Ureter (tissue), 1 donor: Measurements from ENCODE around the gene ARMC9. TPM values are rescaled to one million over a fixed set of nuclear protein-coding genes. Genes with fewer than 3 reads are reported as not detected.

ENCODE experiments used
- DNase-seq: peaks from one replicate; pipeline ENCODE4 v3.0.0-alpha.2; 2020; ENCODE audit warnings: low spot score
- total RNA-seq: library from RNA; stranded (reverse); gene quantifications from one replicate; pipeline ENCODE4 v1.2.4, GENCODE V29; 2023
- donor health status: DM: yes; HTN: yes; CAD: no.

The ARMC9 gene
- total RNA-seq, 1 donor from 2014 or later, result 16.0 TPM

- DNase-seq, result no peak
These were observed 216.6 kb downstream of the ARMC9 start for GRCh38 chr2:231415029-231415428.

DNA sequence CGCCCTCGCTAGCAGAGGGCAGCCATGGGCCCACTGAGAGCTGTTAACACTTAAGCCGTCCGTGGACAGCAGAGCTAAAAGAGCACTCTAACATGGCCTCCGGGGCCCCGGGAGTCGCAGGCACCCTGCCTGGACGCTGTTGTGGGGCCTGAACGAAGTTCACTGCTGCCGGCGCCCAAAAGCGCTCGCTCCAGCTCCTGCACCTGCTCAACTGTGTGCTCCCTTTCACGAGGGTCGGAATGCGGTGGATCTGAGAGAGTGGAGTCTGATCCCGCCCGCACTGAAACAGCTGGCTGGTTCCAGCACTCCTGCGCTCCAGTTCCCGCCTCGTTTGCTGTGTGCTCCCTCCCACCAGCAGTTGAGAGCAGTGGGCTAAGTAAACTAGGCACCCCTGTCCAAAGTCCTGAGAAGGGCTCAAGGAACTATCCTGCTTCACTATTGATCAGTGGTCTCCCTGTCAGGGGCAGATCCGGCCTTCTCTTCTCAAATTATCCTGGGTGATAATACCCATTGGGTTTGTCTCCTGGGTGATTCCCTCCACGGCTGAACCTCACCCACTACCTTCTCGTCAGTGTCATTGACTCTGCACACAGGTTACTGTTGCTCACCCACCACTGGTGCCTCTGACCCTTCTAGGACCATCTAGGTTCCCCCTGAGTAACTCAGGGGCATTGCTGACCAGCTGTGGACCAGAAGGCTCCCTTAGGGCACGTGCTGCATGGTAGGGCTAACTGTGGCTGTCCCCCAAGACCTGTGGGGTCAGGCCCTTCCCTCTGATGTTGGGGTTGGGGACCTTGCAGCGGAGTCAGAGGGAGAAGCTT is 220.6 kb downstream of the ARMC9 start:
- DNase-seq, result no peak

GRCh38 chr2:231421051-231421580 is 222.7 kb downstream of the ARMC9 start:
- DNase-seq, result no peak

- DNase-seq, result no peak
These were observed 223.6 kb downstream of the ARMC9 start for GRCh38 chr2:231422056-231422455.

DNA sequence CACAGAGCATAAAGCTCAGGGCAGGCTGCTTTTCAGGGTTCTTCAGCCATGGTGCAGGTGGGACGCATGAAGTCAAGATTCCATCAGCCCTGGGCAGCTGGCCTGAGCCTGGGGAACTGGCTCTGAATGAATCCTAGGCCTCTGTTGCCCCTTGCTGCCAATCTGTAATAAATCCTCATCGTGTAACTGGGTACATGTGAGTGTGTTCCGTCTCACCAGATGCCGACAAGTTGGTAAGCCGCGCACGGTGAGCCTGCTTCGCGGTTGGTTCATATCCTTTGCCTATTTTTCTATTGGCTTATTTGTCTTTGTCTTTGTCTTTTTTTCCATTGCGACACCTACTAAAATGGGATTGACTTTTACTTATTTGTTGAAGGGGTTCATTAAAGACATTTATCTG is 224.7 kb downstream of the ARMC9 start:
- no peak for DNase-seq

Other genes with a start within 250 kb of the ARMC9 start
- not detected for gene SPATA3, start 202.5 kb upstream of the ARMC9 start, total RNA-seq
- 1.0 TPM for gene C2orf72, start 161.1 kb upstream of the ARMC9 start, total RNA-seq
- gene PSMD1, start 141.8 kb upstream of the ARMC9 start, total RNA-seq, result 102 TPM
- 0.44 TPM for gene HTR2B, start 73.6 kb upstream of the ARMC9 start, total RNA-seq
- 2.2 TPM for gene B3GNT7, start 197.1 kb downstream of the ARMC9 start, total RNA-seq